HCT116 (cell line): ENCODE data around the gene BRWD1. TPM values are rescaled to one million over a fixed set of nuclear protein-coding genes. Genes with fewer than 3 reads are reported as not detected.

Experiments
- ATAC-seq: fragments of 200-7000 bp; cut with Tn5 transposase; 2 replicates; pipeline ENCODE4 v1.9.1; 2020; ENCODE audit warnings: mild to moderate bottlenecking, moderate library complexity
- BruUV-seq: library from RNA; stranded (reverse); fragments of 400-500 nt; replicated peaks from 2 replicates; lab custom pipeline; 2021; lab: Mats Ljungman, UMichigan
- CTCF ChIA-PET: fragments of 300-600 bp; sonication (Branson Sonifier 250); formaldehyde crosslinking; loops from one replicate; lab custom pipeline; 2021; ENCODE audit warnings: antibody characterized with exemption; lab: Charles Lee
- POLR2A ChIA-PET: fragments of 300-600, 350-600 bp; sonication (Branson Sonifier 250); formaldehyde crosslinking; loops from one replicate; lab custom pipeline; 2021; ENCODE audit warnings: antibody characterized with exemption; lab: Charles Lee
- RAD21 ChIA-PET, 2 experiments: fragments of 300-600 bp; sonication (Branson Sonifier 250); formaldehyde crosslinking; loops; one replicate each; lab custom pipeline; 2023; ENCODE audit warnings: low total read pairs in 2 of 2; ENCODE audit not compliant: uncharacterized antibody in 2 of 2, unreplicated experiment in 2 of 2, low non-redundant PET in 1 of 2; lab: Charles Lee
- DNase-seq: peaks from one replicate; pipeline ENCODE4 v3.0.0-alpha.2; 2010; ENCODE audit warnings: low read depth, low spot score
- H2AFZ ChIP-seq: fragments of 200-600 bp; shearing (Covaris generic), sonication (generic); 2 replicates; pipeline ENCODE4 v1.6.1; 2017; ENCODE audit warnings: low read depth, mixed run types, mixed read lengths, antibody characterized with exemption, low read length; ENCODE audit not compliant: poor library complexity, severe bottlenecking
- H3K27ac ChIP-seq: 2 replicates; pipeline ENCODE4 v1.5.1; 2012; ENCODE audit warnings: low read depth, low read length
- H3K27me3 ChIP-seq: fragments of 200-600 bp; sonication (generic); 2 replicates; pipeline ENCODE4 v1.6.1; 2016; ENCODE audit warnings: mixed run types, low read length, mixed read lengths; ENCODE audit not compliant: insufficient read depth
- H3K36me3 ChIP-seq, 2 experiments: fragments of 200-500 bp in 1 of 2; fragments of 200-600 bp in 1 of 2; sonication (Bioruptor generic) in 1 of 2; sonication (generic) in 1 of 2; 2 replicates each; pipeline versions ENCODE4 v1.5.1 to v1.6.1; 2014 to 2016; ENCODE audit warnings: low read length in 2 of 2, inconsistent platforms in 1 of 2, mixed read lengths in 1 of 2, mixed run types in 1 of 2; ENCODE audit not compliant: insufficient read depth in 2 of 2, control insufficient read depth in 1 of 2
- H3K4me1 ChIP-seq, 2 experiments: fragments of 200-600 bp in 1 of 2; sonication (generic) in 1 of 2; 2 replicates each; pipeline versions ENCODE4 v1.5.1 to v1.6.1; 2012 to 2017; ENCODE audit warnings: low read length in 2 of 2, inconsistent platforms in 1 of 2, mild to moderate bottlenecking in 1 of 2, mixed read lengths in 1 of 2, mixed run types in 1 of 2, moderate library complexity in 1 of 2; ENCODE audit not compliant: insufficient read depth in 2 of 2, control insufficient read depth in 1 of 2
- H3K4me2 ChIP-seq: fragments of 200-600 bp; sonication (generic); 2 replicates; pipeline ENCODE4 v1.6.1; 2017; ENCODE audit warnings: mixed run types, low read length, mixed read lengths
- H3K4me3 ChIP-seq, 2 experiments: fragments of 200-600 bp in 1 of 2; sonication (generic) in 1 of 2; replicated peaks in 1 of 2; 2 replicates each; pipeline ENCODE4 v1.5.1; 2011 to 2016; ENCODE audit warnings: low read length in 2 of 2, control low read depth in 1 of 2, low read depth in 1 of 2, mild to moderate bottlenecking in 1 of 2, mixed read lengths in 1 of 2, mixed run types in 1 of 2
- H3K79me2 ChIP-seq: fragments of 200-600 bp; sonication (generic); 2 replicates; pipeline ENCODE4 v1.6.1; 2017; ENCODE audit warnings: mild to moderate bottlenecking, mixed run types, low read length, moderate library complexity, mixed read lengths; ENCODE audit not compliant: insufficient read depth
- H3K9ac ChIP-seq: fragments of 200-600 bp; sonication (generic); 2 replicates; pipeline ENCODE4 v1.6.1; 2016; ENCODE audit warnings: low read length, mixed read lengths
- H3K9me2 ChIP-seq: fragments of 200-600 bp; sonication (generic), shearing (Covaris generic); 2 replicates; pipeline ENCODE4 v1.6.1; 2017; ENCODE audit warnings: mixed run types, mild to moderate bottlenecking, moderate library complexity; ENCODE audit not compliant: insufficient read depth
- H3K9me3 ChIP-seq, 2 experiments: fragments of 200-500 bp in 1 of 2; fragments of 200-600 bp in 1 of 2; sonication (Bioruptor generic) in 1 of 2; sonication (generic) in 1 of 2; 2 replicates each; pipeline ENCODE4 v1.6.1; 2014 to 2017; ENCODE audit warnings: low read length in 2 of 2, mixed read lengths in 2 of 2, inconsistent platforms in 1 of 2, low read depth in 1 of 2, mild to moderate bottlenecking in 1 of 2, mixed run types in 1 of 2, moderate library complexity in 1 of 2; ENCODE audit not compliant: control insufficient read depth in 1 of 2, insufficient read depth in 1 of 2
- H4K20me1 ChIP-seq: fragments of 200-600 bp; sonication (generic), shearing (Covaris generic); 2 replicates; pipeline ENCODE4 v1.6.1; 2017; ENCODE audit warnings: mixed run types, mild to moderate bottlenecking, moderate library complexity; ENCODE audit not compliant: insufficient read depth
- CBX3 ChIP-seq: IDR thresholded peaks from 2 replicates; pipeline ENCODE4 v1.6.1; 2012; ENCODE audit warnings: low read depth
- CEBPB ChIP-seq: IDR thresholded peaks from 2 replicates; pipeline ENCODE4 v1.6.1; 2012; ENCODE audit warnings: low read depth
- ELF1 ChIP-seq: IDR thresholded peaks from 2 replicates; pipeline ENCODE4 v1.6.1; 2012; ENCODE audit warnings: low read depth, borderline replicate concordance
- JUND ChIP-seq: IDR thresholded peaks from 2 replicates; pipeline ENCODE4 v1.6.1; 2012
- MAX ChIP-seq: IDR thresholded peaks from 2 replicates; pipeline ENCODE4 v1.6.1; 2012
- POLR2A ChIP-seq: IDR thresholded peaks from 2 replicates; pipeline ENCODE4 v1.7.0; 2011; ENCODE audit warnings: borderline replicate concordance; ENCODE audit not compliant: insufficient read depth, insufficient read length; ENCODE audit errors: extremely low read depth
- RAD21 ChIP-seq: IDR thresholded peaks from 2 replicates; pipeline ENCODE4 v1.6.1; 2012; ENCODE audit warnings: low read depth, mild to moderate bottlenecking
- SIN3A ChIP-seq: IDR thresholded peaks from 2 replicates; pipeline ENCODE4 v1.6.1; 2012; ENCODE audit warnings: low read depth
- SP1 ChIP-seq: IDR thresholded peaks from 2 replicates; pipeline ENCODE4 v1.6.1; 2012; ENCODE audit warnings: low read depth
- SRF ChIP-seq: IDR thresholded peaks from 2 replicates; pipeline ENCODE4 v1.6.1; 2012; ENCODE audit warnings: low read depth
- TCF7L2 ChIP-seq: IDR thresholded peaks from 2 replicates; pipeline ENCODE4 v1.7.0; 2011; ENCODE audit warnings: borderline replicate concordance, inconsistent platforms; ENCODE audit not compliant: insufficient read depth, insufficient read length; ENCODE audit errors: extremely low read depth
- YY1 ChIP-seq: IDR thresholded peaks from 2 replicates; pipeline ENCODE4 v1.6.1; 2011; ENCODE audit warnings: low read length, low read depth, moderate library complexity, mild to moderate bottlenecking; ENCODE audit not compliant: insufficient replicate concordance; ENCODE audit errors: extremely low read depth
- ZNF274 ChIP-seq: fragments of 200-500 bp; sonication (Bioruptor generic); IDR thresholded peaks from 2 replicates; pipeline ENCODE4 v1.6.1; 2014; ENCODE audit warnings: mild to moderate bottlenecking, low read depth, low read length, inconsistent platforms
- intact Hi-C: fragments of 100-400 bp; cut with micrococcal nuclease; formaldehyde crosslinking; loops from 2 replicates; pipeline ENCODE4 v1.10.0; 2022
- total RNA-seq: library from RNA; stranded (reverse); gene quantifications from one replicate; pipeline ENCODE4 v1.2.1, GENCODE V29; 2021; ENCODE audit not compliant: unreplicated experiment

Gene BRWD1
- total RNA-seq, 1 experiment from 2014 or later: 33.1 TPM

GRCh38 chr21:39196310-39196709 is 117.1 kb downstream of the BRWD1 start (continued):
- TF ChIP-seq SRF (no peak), CBX3 (no peak), TCF7L2 (no peak), ZNF274 (no peak), ELF1 (no peak), YY1 (no peak), CEBPB (no peak), POLR2A (no peak), RAD21 (no peak), MAX (no peak), JUND (no peak), SP1 (no peak), SIN3A (no peak)

GRCh38 chr21:39193380-39193779 is 120.1 kb downstream of the BRWD1 start:
- BruUV-seq: no TSS peak
- POLR2A ChIA-PET: interaction anchor here (1.4 kb wide), 1 partner anchor 9 kb away, joined by 5 read pairs; no protein-coding TSS in a partner anchor
- Histone ChIP-seq H3K36me3 (peaks cover 11 to 12% of the 10 kb centered on the region in 2 experiments), H3K4me3 (no peak overlapping the region), H4K20me1 (no peaks in the 10 kb centered on the region), H3K9me3 (no peaks in the 10 kb centered on the region), H3K4me1 (no peaks in the 10 kb centered on the region), H3K4me2 (no peak overlapping the region), H3K27ac (no peak overlapping the region), H3K79me2 (no peaks in the 10 kb centered on the region), H3K27me3 (no peaks in the 10 kb centered on the region), H3K9ac (no peak overlapping the region), H2AFZ (no peak overlapping the region), H3K9me2 (no peaks in the 10 kb centered on the region)
- CTCF ChIA-PET: no interaction called here
- no peak for DNase-seq
- TF ChIP-seq SRF (no peak), ZNF274 (no peak), SP1 (no peak)
- RAD21 ChIA-PET: no interaction called here
- intact Hi-C loops: no loop called here
- ATAC-seq: no peak
